C1 segment of cervical spinal cord (tissue), 14 donors: ENCODE measurements around the gene ZXDC.

Experiments
- DNase-seq, 14 donors: peaks; one replicate each; lab custom pipeline; 2025; lab: John Stamatoyannopoulos, UW

The ZXDC gene

GRCh38 chr3:126454437-126455198 lies 21.1 kb downstream of the ZXDC start:
- DNase-seq = no peak

GRCh38 chr3:126454025-126454424 lies 21.7 kb downstream of the ZXDC start:
- DNase-seq = no peak

- no peak for DNase-seq
Measured at GRCh38 chr3:126452213-126452612, 23.5 kb downstream of the ZXDC start.

- DNase-seq = no peak
Measured at GRCh38 chr3:126451511-126451910, 24.2 kb downstream of the ZXDC start.

GRCh38 chr3:126450744-126451143 lies 24.9 kb downstream of the ZXDC start:
- no peak for DNase-seq

GRCh38 chr3:126450219-126450618 lies 25.5 kb downstream of the ZXDC start:
- no peak for DNase-seq

GRCh38 chr3:126449621-126450051 lies 26.1 kb downstream of the ZXDC start:
- no peak for DNase-seq

- DNase-seq = no peak
Measured at GRCh38 chr3:126448893-126449180, 26.9 kb downstream of the ZXDC start.

- DNase-seq = no peak
Measured at GRCh38 chr3:126448136-126448892, 27.4 kb downstream of the ZXDC start.

GRCh38 chr3:126447456-126448106 lies 28.1 kb downstream of the ZXDC start:
- no peak for DNase-seq

- DNase-seq = no peak
Measured at GRCh38 chr3:126446791-126447190, 28.9 kb downstream of the ZXDC start.

GRCh38 chr3:126446301-126446700 lies 29.4 kb downstream of the ZXDC start:
- no peak for DNase-seq

GRCh38 chr3:126445506-126445905 lies 30.2 kb downstream of the ZXDC start:
- no peak for DNase-seq

- no peak for DNase-seq
Measured at GRCh38 chr3:126442856-126443242, 32.8 kb downstream of the ZXDC start.

- DNase-seq = peak in 1 of 14 donors; percentile 9
Measured at GRCh38 chr3:126442094-126442855, 33.4 kb downstream of the ZXDC start.

- no peak for DNase-seq
Measured at GRCh38 chr3:126441256-126441880, 34.3 kb downstream of the ZXDC start.

GRCh38 chr3:126440709-126440995 lies 35.0 kb downstream of the ZXDC start:
- DNase-seq = no peak

GRCh38 chr3:126439968-126440708 lies 35.6 kb downstream of the ZXDC start:
- no peak for DNase-seq

- DNase-seq = no peak
Measured at GRCh38 chr3:126439346-126439967, 36.2 kb downstream of the ZXDC start.

GRCh38 chr3:126438746-126439145 lies 36.9 kb downstream of the ZXDC start:
- no peak for DNase-seq

GRCh38 chr3:126438186-126438585 lies 37.5 kb downstream of the ZXDC start:
- DNase-seq = no peak
